Measurements from ENCODE around the gene L1CAM.
"Not testable (repeated sequence)": the region's sequence is repeated elsewhere in the genome, so short reads cannot be mapped to it uniquely, and the experiment has no call there.

L1CAM gene

GRCh38 chrX:153819384-153820040 lies 66.5 kb downstream of the L1CAM start:
- no peak for DNase-seq (ENCODE audit: low spot score)

GRCh38 chrX:153818571-153819383 lies 67.2 kb downstream of the L1CAM start:
- TF ChIP-seq, protein P1, sequence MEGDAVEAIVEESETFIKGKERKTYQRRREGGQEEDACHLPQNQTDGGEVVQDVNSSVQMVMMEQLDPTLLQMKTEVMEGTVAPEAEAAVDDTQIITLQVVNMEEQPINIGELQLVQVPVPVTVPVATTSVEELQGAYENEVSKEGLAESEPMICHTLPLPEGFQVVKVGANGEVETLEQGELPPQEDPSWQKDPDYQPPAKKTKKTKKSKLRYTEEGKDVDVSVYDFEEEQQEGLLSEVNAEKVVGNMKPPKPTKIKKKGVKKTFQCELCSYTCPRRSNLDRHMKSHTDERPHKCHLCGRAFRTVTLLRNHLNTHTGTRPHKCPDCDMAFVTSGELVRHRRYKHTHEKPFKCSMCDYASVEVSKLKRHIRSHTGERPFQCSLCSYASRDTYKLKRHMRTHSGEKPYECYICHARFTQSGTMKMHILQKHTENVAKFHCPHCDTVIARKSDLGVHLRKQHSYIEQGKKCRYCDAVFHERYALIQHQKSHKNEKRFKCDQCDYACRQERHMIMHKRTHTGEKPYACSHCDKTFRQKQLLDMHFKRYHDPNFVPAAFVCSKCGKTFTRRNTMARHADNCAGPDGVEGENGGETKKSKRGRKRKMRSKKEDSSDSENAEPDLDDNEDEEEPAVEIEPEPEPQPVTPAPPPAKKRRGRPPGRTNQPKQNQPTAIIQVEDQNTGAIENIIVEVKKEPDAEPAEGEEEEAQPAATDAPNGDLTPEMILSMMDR (IDR thresholded peaks at IDR 0.05; ENCODE audit: extremely low read depth, missing control alignments) = no peak

More at GRCh38 chrX:153819384-153820040, 66.5 kb downstream of the L1CAM start:
- TF ChIP-seq, protein P1 (IDR thresholded peaks at IDR 0.05; ENCODE audit: extremely low read depth, missing control alignments) = no peak

GRCh38 chrX:153818064-153818463 lies 67.9 kb downstream of the L1CAM start:
- not testable (repeated sequence) for DNase-seq (ENCODE audit: low spot score)

More at GRCh38 chrX:153818571-153819383, 67.2 kb downstream of the L1CAM start:
- DNase-seq (ENCODE audit: low spot score) = peak; percentile 62

DNA sequence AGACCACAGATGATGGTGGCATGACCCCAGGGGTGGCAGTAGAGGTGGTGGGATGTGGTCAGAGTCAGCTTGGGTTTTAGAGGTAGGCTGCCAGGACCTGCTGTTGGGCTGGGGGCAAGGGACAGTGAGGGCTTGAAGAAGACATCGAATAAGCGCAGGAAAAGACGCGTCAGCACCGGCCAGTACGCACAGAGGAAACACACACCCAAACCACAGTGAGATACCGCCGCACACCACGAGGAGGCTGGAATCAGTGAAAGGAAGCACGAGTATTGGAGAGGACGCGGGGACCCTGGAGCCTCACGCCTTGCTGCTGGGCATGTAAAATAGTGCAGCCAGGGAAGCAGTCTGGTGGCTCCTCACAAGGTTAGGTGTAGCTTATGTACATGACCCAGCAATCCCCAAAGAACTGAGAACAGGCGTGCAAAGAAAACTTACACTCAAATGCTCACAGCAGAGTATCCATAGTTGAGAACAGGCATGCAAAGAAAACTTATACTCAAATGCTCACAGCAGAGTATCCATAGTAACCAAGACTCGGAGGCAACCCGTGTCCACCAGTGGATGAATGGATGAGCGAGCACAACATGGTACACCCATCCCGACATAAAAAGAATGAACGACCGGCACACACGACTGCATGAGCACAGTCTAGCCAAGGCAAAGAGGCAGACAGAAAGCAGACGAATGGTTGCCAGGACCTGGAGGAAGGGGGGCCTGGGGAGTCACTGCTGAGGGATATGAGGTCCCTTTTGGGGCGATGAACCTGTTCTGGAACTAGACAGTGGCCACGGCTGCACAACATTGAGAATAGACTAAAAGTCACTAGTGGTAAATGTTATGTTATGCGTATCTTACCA lies 68.9 kb downstream of the L1CAM start:
- TF ChIP-seq, protein P1 (IDR thresholded peaks at IDR 0.05; ENCODE audit: extremely low read depth, missing control alignments) = no peak
- DNase-seq (ENCODE audit: low spot score) = no peak

GRCh38 chrX:153814591-153815315 lies 71.2 kb downstream of the L1CAM start:
- DNase-seq (ENCODE audit: low spot score) = no peak
- TF ChIP-seq, protein P1 (IDR thresholded peaks at IDR 0.05; ENCODE audit: extremely low read depth, missing control alignments) = no peak

DNA sequence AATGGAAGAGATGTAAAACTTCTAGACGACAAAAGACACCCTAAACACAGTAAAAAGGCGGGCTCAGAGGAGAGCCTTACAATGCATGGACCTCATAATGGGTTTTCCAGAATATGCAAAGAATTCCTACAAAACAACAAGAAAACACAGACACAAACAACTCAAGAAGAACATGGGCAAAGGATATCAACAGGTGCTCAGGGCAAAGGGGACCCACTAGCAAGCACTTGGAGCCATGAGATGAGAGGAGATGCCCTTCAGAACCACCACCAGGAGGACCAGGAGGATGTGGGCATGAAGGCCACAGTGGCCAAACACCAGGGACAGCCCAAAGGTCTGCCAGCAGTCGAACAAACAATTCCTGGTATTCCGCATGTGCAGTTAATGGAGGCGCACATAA lies 72.8 kb downstream of the L1CAM start:
- DNase-seq (ENCODE audit: low spot score) = no peak
- TF ChIP-seq, protein P1 (IDR thresholded peaks at IDR 0.05; ENCODE audit: extremely low read depth, missing control alignments) = no peak

- no peak for DNase-seq (ENCODE audit: low spot score)
- TF ChIP-seq, protein P1 (IDR thresholded peaks at IDR 0.05; ENCODE audit: extremely low read depth, missing control alignments) = no peak
Measured at GRCh38 chrX:153812220-153812619, 73.8 kb downstream of the L1CAM start.

Measured in GM20000 (cell line).